PC-9 (cell line): ENCODE results near the gene SLC35D1. TPM values are rescaled to one million over a fixed set of nuclear protein-coding genes. Genes with fewer than 3 reads are reported as not detected.

Experiments
- BruUV-seq: library from RNA; stranded (reverse); fragments of 400-500 nt; replicated peaks from 2 replicates; lab custom pipeline; 2021; lab: Mats Ljungman, UMichigan
- CTCF ChIA-PET: fragments of 300-600 bp; sonication (Branson Sonifier 250); formaldehyde crosslinking; loops from one replicate; lab custom pipeline; 2022; ENCODE audit warnings: antibody characterized with exemption; lab: Charles Lee
- POLR2A ChIA-PET: fragments of 300-600 bp; sonication (Branson Sonifier 250); formaldehyde crosslinking; loops from one replicate; lab custom pipeline; 2022; ENCODE audit warnings: antibody characterized with exemption; ENCODE audit not compliant: unreplicated experiment; lab: Charles Lee
- DNase-seq, 2 experiments: peaks; one replicate each; pipeline versions ENCODE4 v3.0.0 to v3.0.0-alpha.2; 2015 to 2022; ENCODE audit warnings: mixed read lengths in 1 of 2
- H2AFZ ChIP-seq: fragments of 200-600 bp; sonication (generic); 2 replicates; pipeline ENCODE4 v1.8.1; 2017; ENCODE audit warnings: antibody characterized with exemption
- H3F3A ChIP-seq: fragments of 200-600 bp; sonication (generic); 2 replicates; pipeline ENCODE4 v1.8.1; 2017; ENCODE audit warnings: antibody characterized with exemption, mild to moderate bottlenecking, low read depth; ENCODE audit not compliant: insufficient read depth
- H3K27ac ChIP-seq: fragments of 200-600 bp; sonication (generic); 2 replicates; pipeline ENCODE4 v1.6.1; 2016; ENCODE audit warnings: mixed run types
- H3K27me3 ChIP-seq: fragments of 200-600 bp; sonication (generic); 2 replicates; pipeline ENCODE4 v1.6.1; 2016; ENCODE audit warnings: low read depth, mixed run types; ENCODE audit not compliant: insufficient read depth
- H3K36me3 ChIP-seq: fragments of 200-600 bp; sonication (generic); 2 replicates; pipeline ENCODE4 v1.6.1; 2016; ENCODE audit warnings: low read depth, mixed run types
- H3K4me1 ChIP-seq: fragments of 200-600 bp; sonication (generic); replicated peaks from 2 replicates; pipeline ENCODE4 v1.6.1; 2016; ENCODE audit warnings: mixed run types; ENCODE audit not compliant: insufficient read depth
- H3K4me2 ChIP-seq: fragments of 200-600 bp; sonication (generic); 2 replicates; pipeline ENCODE4 v1.6.1; 2017; ENCODE audit warnings: mixed run types
- H3K4me3 ChIP-seq: fragments of 200-600 bp; sonication (generic); 2 replicates; pipeline ENCODE4 v1.6.1; 2016; ENCODE audit warnings: mixed run types
- H3K79me2 ChIP-seq: fragments of 200-600 bp; sonication (generic); 2 replicates; pipeline ENCODE4 v1.6.1; 2017; ENCODE audit warnings: low read depth, mixed run types
- H3K9me2 ChIP-seq: fragments of 200-600 bp; sonication (generic); 2 replicates; pipeline ENCODE4 v1.8.1; 2017; ENCODE audit warnings: mild to moderate bottlenecking; ENCODE audit not compliant: insufficient read depth
- H3K9me3 ChIP-seq: fragments of 200-600 bp; sonication (generic); 2 replicates; pipeline ENCODE4 v1.8.1; 2016; ENCODE audit warnings: low read depth; ENCODE audit not compliant: insufficient read depth
- H4K20me1 ChIP-seq: fragments of 200-600 bp; sonication (generic); 2 replicates; pipeline ENCODE4 v1.8.1; 2017; ENCODE audit not compliant: insufficient read depth
- EZH2 ChIP-seq: fragments of 200-600 bp; sonication (generic); IDR thresholded peaks from 2 replicates; pipeline ENCODE4 v1.8.0; 2017; ENCODE audit warnings: antibody characterized with exemption, low read depth
- intact Hi-C: fragments of 100-400 bp; cut with micrococcal nuclease; formaldehyde crosslinking; loops from one replicate; pipeline ENCODE4 v1.10.0; 2022; ENCODE audit not compliant: unreplicated experiment
- total RNA-seq: library from RNA; stranded (reverse); gene quantifications from 2 replicates; pipeline ENCODE4 v1.2.3, GENCODE V29; 2021
- TF ChIP-seq, protein P1 (sequence below): fragments of 200-600 bp; sonication (generic); conservative IDR thresholded peaks from 2 replicates; pipeline ENCODE4 v1.6.1; 2017; ENCODE audit warnings: mixed run types, antibody characterized with exemption, mild to moderate bottlenecking, moderate library complexity

The SLC35D1 gene
- total RNA-seq, 1 experiment from 2014 or later, result 2.6 TPM

DNA sequence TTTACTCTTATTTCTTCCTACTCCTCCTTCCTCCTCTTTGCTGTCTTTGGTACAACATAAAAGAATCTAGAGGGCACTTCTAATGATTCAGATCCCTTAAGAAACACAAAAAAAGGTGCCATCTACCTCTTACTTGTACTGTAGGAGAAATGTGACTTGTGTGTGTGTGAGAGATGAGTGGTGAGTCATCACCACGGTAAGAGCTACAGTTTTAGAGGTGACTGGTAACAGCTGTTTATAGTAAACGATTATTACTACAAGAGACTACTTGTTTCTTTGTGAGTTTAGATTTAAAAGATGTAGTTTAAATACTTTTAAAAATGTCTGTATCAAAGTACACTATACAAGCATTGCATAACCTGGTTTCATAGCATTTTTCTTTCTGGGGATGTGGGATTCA is 40.4 kb downstream of the SLC35D1 start:
- BruUV-seq, result no TSS peak
- ChIA-PET POLR2A (no interaction called here), CTCF (no interaction called here)
- H3K9me3 ChIP-seq, result no peaks in the 10 kb centered on the region
- H3K4me1 ChIP-seq, result no peaks in the 10 kb centered on the region
- no peak overlapping the region for H3K4me3 ChIP-seq
- H3F3A ChIP-seq, result no peaks in the 10 kb centered on the region
- no peaks in the 10 kb centered on the region for H3K36me3 ChIP-seq
- no peak overlapping the region for H3K4me2 ChIP-seq
- no peaks in the 10 kb centered on the region for H3K79me2 ChIP-seq
- no peaks in the 10 kb centered on the region for H4K20me1 ChIP-seq
- H3K27me3 ChIP-seq, result no peaks in the 10 kb centered on the region
- intact Hi-C loops, result no loop called here
- no peak overlapping the region for H3K27ac ChIP-seq
- H3K9me2 ChIP-seq, result no peaks in the 10 kb centered on the region
- no peak for DNase-seq
- no peak overlapping the region for H2AFZ ChIP-seq
- TF ChIP-seq, protein P1, sequence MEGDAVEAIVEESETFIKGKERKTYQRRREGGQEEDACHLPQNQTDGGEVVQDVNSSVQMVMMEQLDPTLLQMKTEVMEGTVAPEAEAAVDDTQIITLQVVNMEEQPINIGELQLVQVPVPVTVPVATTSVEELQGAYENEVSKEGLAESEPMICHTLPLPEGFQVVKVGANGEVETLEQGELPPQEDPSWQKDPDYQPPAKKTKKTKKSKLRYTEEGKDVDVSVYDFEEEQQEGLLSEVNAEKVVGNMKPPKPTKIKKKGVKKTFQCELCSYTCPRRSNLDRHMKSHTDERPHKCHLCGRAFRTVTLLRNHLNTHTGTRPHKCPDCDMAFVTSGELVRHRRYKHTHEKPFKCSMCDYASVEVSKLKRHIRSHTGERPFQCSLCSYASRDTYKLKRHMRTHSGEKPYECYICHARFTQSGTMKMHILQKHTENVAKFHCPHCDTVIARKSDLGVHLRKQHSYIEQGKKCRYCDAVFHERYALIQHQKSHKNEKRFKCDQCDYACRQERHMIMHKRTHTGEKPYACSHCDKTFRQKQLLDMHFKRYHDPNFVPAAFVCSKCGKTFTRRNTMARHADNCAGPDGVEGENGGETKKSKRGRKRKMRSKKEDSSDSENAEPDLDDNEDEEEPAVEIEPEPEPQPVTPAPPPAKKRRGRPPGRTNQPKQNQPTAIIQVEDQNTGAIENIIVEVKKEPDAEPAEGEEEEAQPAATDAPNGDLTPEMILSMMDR, result no peak
- TF ChIP-seq EZH2, result no peak

DNA sequence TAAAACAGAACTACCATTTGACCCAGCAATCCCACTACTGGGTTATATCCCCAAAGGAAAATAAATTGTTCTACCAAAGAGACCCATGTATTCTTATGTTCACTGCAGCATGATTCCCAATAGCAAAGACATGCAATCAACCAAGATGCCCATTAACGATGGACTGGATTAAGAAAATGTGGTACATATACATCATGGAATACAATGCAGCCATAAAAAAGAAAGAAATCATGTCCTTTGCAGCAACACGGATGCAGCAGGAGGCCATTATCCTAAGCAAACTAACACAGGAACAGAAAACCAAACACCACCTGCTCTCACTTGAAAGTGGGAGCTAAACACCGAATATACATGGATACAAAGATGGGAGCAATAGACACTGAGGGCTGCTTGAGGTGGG is 44.2 kb downstream of the SLC35D1 start:
- TF ChIP-seq EZH2, result no peak
- TF ChIP-seq, protein P1, result no peak
- H2AFZ ChIP-seq, result no peak overlapping the region
- DNase-seq, result no peak
- no peak overlapping the region for H3K27ac ChIP-seq
- intact Hi-C loops, result no loop called here
- ChIA-PET POLR2A (no interaction called here), CTCF (no interaction called here)
- no peaks in the 10 kb centered on the region for H3K9me3 ChIP-seq
- no peaks in the 10 kb centered on the region for H3K4me1 ChIP-seq
- H3F3A ChIP-seq, result no peaks in the 10 kb centered on the region
- no peaks in the 10 kb centered on the region for H3K27me3 ChIP-seq
- no peaks in the 10 kb centered on the region for H3K9me2 ChIP-seq
- H3K36me3 ChIP-seq, result no peaks in the 10 kb centered on the region
- BruUV-seq, result no TSS peak
- H3K4me3 ChIP-seq, result no peak overlapping the region
- no peaks in the 10 kb centered on the region for H4K20me1 ChIP-seq
- no peak overlapping the region for H3K4me2 ChIP-seq
- H3K79me2 ChIP-seq, result no peaks in the 10 kb centered on the region

DNA sequence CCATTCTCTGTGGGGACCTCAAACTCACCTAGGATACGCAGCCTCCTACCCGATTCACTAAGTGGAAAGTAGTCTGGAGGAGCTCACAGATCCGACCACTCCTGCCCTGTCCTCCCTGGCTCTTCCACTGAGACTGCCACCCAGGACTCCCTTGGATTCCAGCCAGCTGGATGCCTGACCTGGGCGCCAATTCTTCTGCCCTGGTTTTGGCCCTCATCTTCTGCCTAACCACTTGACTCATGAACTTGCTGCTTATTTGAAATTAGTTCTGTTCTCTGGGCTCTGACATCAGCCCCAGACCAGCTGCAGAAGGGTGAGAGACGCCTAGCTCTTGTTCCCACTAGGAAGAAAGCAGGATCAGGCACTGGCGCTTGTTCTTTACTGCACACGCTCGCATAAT is 48.9 kb downstream of the SLC35D1 start:
- H3K27ac ChIP-seq, result no peak overlapping the region
- no peaks in the 10 kb centered on the region for H3K36me3 ChIP-seq
- DNase-seq, result no peak
- no peak overlapping the region for H3K4me3 ChIP-seq
- no peaks in the 10 kb centered on the region for H3K4me1 ChIP-seq
- TF ChIP-seq EZH2, result no peak
- TF ChIP-seq, protein P1, result no peak
- H4K20me1 ChIP-seq, result no peaks in the 10 kb centered on the region
- intact Hi-C loops, result no loop called here
- CTCF ChIA-PET, result no interaction called here
- no TSS peak for BruUV-seq
- H3K9me3 ChIP-seq, result no peaks in the 10 kb centered on the region
- H3K4me2 ChIP-seq, result no peak overlapping the region
- POLR2A ChIA-PET, result no interaction called here
- H3K79me2 ChIP-seq, result no peaks in the 10 kb centered on the region
- no peaks in the 10 kb centered on the region for H3K27me3 ChIP-seq
- no peak overlapping the region for H2AFZ ChIP-seq
- H3K9me2 ChIP-seq, result no peaks in the 10 kb centered on the region
- no peaks in the 10 kb centered on the region for H3F3A ChIP-seq
